Upper lobe of right lung (tissue), 1 donor: ENCODE measurements around the gene RIT2. TPM values are rescaled to one million over a fixed set of nuclear protein-coding genes. Genes with fewer than 3 reads are reported as not detected.

Experiments used
- ATAC-seq: fragments of 200-7000 bp; cut with Tn5 transposase; one replicate; pipeline ENCODE4 v1.9.1; 2020; ENCODE audit warnings: mild to moderate bottlenecking, moderate library complexity
- DNase-seq: peaks from one replicate; pipeline ENCODE4 v3.0.0-alpha.2; 2020
- H3K27ac ChIP-seq: fragments of 200-600 bp; one replicate; pipeline ENCODE4 v1.8.0; 2022
- H3K27me3 ChIP-seq: fragments of 200-600 bp; one replicate; pipeline ENCODE4 v1.8.0; 2022; ENCODE audit warnings: mild to moderate bottlenecking
- H3K36me3 ChIP-seq: fragments of 200-600 bp; one replicate; pipeline ENCODE4 v1.8.0; 2022
- H3K4me1 ChIP-seq: fragments of 200-600 bp; one replicate; pipeline ENCODE4 v1.8.0; 2022
- H3K4me3 ChIP-seq: fragments of 200-600 bp; one replicate; pipeline ENCODE4 v1.8.0; 2022; ENCODE audit warnings: mild to moderate bottlenecking
- H3K9me3 ChIP-seq: fragments of 200-600 bp; one replicate; pipeline ENCODE4 v1.8.0; 2022
- intact Hi-C: fragments of 100-400 bp; cut with DNase I; formaldehyde crosslinking; loops from one replicate; pipeline ENCODE4 v1.11.0; 2022
- total RNA-seq: library from RNA; stranded (reverse); fragmentation: NEBNext Ultra II Directional; extraction: Animal tissue kit (Norgen Biotek cat#: 25700); gene quantifications from one replicate; pipeline ENCODE4 v1.2.1, GENCODE V29; 2021
- TF ChIP-seq, protein P1 (sequence below): fragments of 200-600 bp; IDR thresholded peaks from one replicate; pipeline ENCODE4 v1.8.0; 2022; ENCODE audit warnings: antibody characterized with exemption
- donor health status: DM: no; HTN: yes; CAD: no; lungs with severe emphysema.

Gene RIT2
- total RNA-seq, 1 donor from 2014 or later, result not detected

DNA sequence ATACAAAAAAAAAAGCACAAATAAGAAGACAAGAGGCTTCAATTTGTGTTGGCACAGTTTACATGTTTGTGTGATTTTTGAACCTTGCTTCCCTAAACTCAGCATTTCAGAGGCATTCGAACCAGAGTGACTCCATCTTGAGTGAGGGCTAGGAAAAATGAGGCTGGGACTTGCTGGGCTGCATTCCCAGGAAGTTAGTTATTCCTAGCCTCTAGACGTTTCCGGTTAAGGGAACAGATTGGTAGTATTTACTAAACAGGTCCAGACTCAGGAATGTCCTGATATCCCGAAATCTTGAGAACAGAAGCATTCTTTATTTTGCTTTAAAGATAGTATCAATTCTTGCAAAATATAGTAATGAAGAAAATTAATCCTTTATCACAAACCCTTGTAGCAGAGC is 46.7 kb downstream of the RIT2 start:
- intact Hi-C loops, result no loop called here
- ATAC-seq, result no peak
- DNase-seq, result no peak
- TF ChIP-seq, protein P1, sequence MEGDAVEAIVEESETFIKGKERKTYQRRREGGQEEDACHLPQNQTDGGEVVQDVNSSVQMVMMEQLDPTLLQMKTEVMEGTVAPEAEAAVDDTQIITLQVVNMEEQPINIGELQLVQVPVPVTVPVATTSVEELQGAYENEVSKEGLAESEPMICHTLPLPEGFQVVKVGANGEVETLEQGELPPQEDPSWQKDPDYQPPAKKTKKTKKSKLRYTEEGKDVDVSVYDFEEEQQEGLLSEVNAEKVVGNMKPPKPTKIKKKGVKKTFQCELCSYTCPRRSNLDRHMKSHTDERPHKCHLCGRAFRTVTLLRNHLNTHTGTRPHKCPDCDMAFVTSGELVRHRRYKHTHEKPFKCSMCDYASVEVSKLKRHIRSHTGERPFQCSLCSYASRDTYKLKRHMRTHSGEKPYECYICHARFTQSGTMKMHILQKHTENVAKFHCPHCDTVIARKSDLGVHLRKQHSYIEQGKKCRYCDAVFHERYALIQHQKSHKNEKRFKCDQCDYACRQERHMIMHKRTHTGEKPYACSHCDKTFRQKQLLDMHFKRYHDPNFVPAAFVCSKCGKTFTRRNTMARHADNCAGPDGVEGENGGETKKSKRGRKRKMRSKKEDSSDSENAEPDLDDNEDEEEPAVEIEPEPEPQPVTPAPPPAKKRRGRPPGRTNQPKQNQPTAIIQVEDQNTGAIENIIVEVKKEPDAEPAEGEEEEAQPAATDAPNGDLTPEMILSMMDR, result no peak
- Histone ChIP-seq H3K4me1 (no peaks in the 10 kb centered on the region), H3K4me3 (no peak overlapping the region), H3K36me3 (no peaks in the 10 kb centered on the region), H3K27ac (no peak overlapping the region), H3K9me3 (no peaks in the 10 kb centered on the region), H3K27me3 (no peaks in the 10 kb centered on the region)

DNA sequence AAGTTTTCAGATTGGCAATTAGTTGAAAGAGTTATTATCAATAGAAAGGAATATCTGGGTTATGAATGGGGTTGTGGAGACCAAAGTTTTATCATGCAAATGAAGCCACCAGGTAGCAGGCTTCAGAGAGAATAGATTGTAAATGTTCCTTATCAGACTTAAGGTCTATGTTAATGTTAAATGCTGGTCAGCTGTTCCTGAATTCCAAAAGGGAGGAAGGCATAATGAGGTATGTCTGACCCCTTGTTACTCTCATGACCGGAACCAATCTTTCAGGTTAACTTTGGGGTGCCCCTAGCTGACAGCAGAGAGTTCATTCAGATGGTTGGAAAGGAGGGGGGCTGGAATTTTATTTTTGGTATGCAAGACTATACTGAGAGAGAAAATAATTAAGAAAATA is 47.9 kb downstream of the RIT2 start:
- TF ChIP-seq, protein P1, result no peak
- DNase-seq, result no peak
- H3K9me3 ChIP-seq, result no peaks in the 10 kb centered on the region
- H3K27ac ChIP-seq, result no peak overlapping the region
- H3K36me3 ChIP-seq, result no peaks in the 10 kb centered on the region
- H3K27me3 ChIP-seq, result no peaks in the 10 kb centered on the region
- ATAC-seq, result no peak
- intact Hi-C loops, result no loop called here
- no peaks in the 10 kb centered on the region for H3K4me1 ChIP-seq
- no peak overlapping the region for H3K4me3 ChIP-seq

DNA sequence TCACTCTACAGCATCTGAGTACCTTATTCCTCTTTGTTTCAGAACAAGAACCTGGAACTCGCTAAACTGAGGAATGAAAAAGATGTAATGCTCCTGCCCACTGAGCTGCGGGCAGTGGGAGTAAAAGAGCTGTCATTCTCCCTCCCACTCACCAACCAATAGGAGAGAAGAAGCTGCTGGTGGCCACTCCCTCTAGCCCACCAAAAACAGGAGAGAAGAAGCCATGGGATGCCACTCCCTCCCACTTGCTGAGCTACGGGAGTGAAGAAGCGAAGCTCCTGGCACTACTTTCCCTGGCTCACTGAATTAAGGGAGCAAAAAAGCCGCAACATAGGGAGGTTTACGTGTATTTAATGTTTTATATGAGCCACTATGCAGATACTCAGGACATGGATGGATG is 53.7 kb downstream of the RIT2 start:
- no peak overlapping the region for H3K27ac ChIP-seq
- ATAC-seq (no peak), DNase-seq (no peak)
- intact Hi-C loops, result no loop called here
- H3K27me3 ChIP-seq, result no peaks in the 10 kb centered on the region
- no peak overlapping the region for H3K4me3 ChIP-seq
- TF ChIP-seq, protein P1, result no peak
- no peaks in the 10 kb centered on the region for H3K9me3 ChIP-seq
- H3K36me3 ChIP-seq, result no peaks in the 10 kb centered on the region
- no peaks in the 10 kb centered on the region for H3K4me1 ChIP-seq

DNA sequence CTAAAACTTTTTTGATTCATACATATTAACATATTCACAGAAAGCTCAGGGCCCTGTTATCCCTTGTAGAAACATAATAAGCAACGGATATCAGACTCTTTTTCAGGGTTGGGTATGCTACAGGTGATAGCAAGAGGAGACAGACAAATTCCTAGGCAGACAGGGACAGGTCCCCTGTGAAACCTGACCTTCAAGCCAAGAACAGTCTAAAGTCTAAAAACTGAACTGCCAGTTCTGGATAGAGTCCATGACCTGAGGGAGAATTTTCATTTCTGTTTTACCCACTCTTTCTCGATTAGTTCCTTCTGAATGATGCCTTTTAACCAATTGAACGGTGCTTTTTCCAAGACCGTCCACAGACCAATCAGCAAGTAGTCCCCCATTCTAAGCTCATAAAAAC is 54.2 kb downstream of the RIT2 start:
- H3K27ac ChIP-seq, result no peak overlapping the region
- ATAC-seq (no peak), DNase-seq (no peak)
- H3K27me3 ChIP-seq, result no peaks in the 10 kb centered on the region
- H3K9me3 ChIP-seq, result no peaks in the 10 kb centered on the region
- H3K4me3 ChIP-seq, result no peak overlapping the region
- intact Hi-C loops, result no loop called here
- TF ChIP-seq, protein P1, result no peak
- no peaks in the 10 kb centered on the region for H3K4me1 ChIP-seq
- H3K36me3 ChIP-seq, result no peaks in the 10 kb centered on the region

DNA sequence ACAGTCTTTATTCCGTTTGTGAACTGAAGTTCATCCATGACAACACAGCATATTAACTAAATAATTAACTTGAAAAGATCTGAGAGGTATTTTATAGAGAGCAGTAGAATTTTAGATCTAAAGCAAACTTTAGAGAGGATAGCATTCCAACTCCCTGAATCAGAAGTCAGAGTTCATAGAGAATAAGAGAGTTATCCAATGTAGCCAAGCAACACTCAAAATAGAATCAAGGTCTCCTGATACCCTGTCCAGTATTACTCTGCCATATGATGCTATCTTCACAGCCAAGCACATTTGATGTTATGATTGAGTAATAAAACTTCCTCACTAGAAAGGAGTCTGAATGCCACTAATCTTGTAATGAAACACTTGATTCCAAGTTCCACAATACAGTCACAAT is 55.5 kb downstream of the RIT2 start:
- no peak overlapping the region for H3K27ac ChIP-seq
- DNase-seq (no peak), ATAC-seq (no peak)
- H3K9me3 ChIP-seq, result no peaks in the 10 kb centered on the region
- H3K27me3 ChIP-seq, result no peaks in the 10 kb centered on the region
- no peaks in the 10 kb centered on the region for H3K4me1 ChIP-seq
- TF ChIP-seq, protein P1, result no peak
- no peak overlapping the region for H3K4me3 ChIP-seq
- H3K36me3 ChIP-seq, result no peaks in the 10 kb centered on the region
- intact Hi-C loops, result no loop called here

DNA sequence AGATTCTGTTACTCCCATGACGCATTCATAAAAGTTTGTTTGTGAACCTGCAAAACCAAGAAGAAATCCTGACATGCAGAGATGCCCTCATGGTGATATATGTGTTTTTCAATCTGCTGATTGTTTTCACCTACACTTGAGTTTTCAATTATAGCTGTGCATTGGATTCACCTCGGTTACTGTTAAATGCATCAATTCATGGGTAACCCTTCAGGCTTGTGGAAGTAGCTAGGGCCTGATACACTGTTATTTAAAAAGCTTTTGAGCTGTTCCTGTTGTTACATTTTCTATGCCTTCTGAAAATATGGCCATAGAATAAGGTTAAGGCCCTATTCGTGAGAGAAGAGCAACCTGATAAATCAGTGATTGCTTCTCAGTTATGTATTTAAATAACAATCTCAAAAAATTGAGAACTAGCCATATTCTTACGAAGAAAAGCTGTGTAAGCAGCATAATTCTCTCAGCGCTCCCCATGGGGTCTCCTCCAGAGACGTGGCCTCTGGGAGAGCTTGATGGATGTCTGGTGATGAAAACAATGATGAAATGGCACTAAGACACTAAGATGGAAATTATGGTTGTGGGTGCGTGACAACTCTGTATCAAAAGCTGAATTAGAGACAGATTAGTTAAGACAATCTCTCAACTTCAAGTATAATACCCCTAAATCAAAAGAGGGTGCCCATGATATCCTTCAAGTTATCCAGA is 60.5 kb downstream of the RIT2 start:
- no peak for ATAC-seq
- no peak overlapping the region for H3K27ac ChIP-seq
- no peaks in the 10 kb centered on the region for H3K36me3 ChIP-seq
- H3K4me3 ChIP-seq, result no peak overlapping the region
- no peaks in the 10 kb centered on the region for H3K4me1 ChIP-seq
- intact Hi-C loops, result no loop called here
- no peaks in the 10 kb centered on the region for H3K27me3 ChIP-seq
- TF ChIP-seq, protein P1, result no peak
- no peak for DNase-seq
- no peaks in the 10 kb centered on the region for H3K9me3 ChIP-seq
